Measurements from ENCODE around the gene LINC01488.
A peak's percentile ranks its signal among the peaks of the same experiment; 100 is the strongest.

The LINC01488 gene

DNA sequence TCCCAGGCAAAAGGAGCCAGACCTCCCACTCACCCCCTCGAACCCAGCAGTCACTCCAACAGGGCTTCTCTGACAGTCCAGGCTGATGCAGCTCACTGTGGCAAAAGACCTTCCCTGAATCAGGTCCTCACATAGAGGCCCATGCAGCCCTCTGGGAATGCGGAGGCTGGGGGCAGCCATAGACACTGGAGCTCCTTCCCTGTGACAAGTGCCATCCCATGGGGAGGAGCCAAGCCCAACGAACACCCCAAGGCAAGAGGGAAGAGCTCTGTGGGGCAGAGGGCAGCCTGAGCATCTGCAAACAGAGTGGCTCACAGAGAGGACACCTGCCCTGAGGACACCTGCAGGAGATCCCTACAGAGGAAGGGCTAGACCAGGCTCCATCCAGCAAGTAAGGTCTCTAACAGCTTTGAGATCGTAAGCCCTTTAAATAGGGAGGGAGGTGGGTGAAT, at the start of gene LINC01488:
Gene LINC01488 (plus strand): TSS at position 271 of the 452 bp plus-strand sequence.
- no peak for DNase-seq (ENCODE audit: low read depth)

DNA sequence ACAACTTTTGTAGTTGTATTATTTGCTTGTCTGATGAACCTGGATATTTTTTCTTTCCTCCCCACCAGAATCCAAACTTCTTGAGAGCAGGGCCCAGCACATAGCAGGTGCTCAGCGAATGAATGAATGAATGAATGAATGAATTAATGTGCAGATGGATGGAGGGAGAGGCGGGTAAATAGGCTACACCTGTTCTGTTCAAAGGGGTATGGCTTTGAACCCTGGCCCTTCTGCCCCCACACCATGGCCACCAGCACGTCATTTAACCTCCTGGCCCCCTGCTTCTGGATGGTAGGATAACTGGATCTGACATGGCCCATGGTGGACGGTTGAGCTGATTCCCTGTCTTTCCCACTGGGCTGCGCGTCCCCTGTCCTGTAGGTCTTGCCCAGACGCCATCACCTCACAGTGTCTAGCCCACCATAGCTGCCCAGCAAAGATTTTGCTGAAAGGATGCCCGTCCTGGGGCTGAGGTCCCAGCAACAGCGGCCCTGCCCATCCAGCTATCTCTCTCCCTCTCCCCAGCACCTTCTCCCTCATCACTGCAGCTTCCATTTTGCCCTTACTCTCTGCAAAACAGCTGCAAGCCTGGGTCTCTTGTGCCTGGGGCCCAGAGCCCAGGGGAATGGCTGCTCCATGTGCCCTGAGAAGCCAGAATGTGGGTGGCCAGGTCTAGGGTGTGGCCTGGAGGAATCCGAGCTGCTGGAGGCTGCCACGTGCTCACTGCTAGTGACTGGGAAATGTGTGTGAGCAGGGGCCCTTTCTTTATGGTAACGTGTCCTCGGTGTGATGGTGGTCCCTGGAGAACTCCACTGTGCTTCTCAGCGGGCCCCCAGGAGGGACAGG, 49.3 kb upstream of the LINC01488 start:
- DNase-seq (ENCODE audit: low read depth) = no peak

DNA sequence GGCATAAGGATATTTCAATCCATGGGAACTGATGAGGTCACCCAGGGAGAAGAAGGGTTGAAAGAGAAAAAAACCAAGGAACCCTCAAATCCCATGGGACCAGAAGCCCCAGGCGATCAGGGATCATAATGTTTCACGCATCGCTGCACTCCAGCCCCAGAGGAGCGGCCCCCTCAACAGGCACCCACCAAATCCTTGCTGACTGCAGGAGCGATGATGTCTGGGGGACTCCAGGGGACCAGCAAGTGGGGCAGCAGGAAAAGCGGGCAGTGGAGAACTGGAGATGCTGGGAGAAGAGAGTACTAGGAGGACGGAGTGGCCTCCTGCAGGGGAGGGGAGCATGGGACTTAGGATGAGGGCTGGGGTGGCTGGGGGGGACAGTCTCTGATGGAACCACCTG, 47.7 kb upstream of the LINC01488 start:
- DNase-seq (ENCODE audit: low read depth) = no peak

DNA sequence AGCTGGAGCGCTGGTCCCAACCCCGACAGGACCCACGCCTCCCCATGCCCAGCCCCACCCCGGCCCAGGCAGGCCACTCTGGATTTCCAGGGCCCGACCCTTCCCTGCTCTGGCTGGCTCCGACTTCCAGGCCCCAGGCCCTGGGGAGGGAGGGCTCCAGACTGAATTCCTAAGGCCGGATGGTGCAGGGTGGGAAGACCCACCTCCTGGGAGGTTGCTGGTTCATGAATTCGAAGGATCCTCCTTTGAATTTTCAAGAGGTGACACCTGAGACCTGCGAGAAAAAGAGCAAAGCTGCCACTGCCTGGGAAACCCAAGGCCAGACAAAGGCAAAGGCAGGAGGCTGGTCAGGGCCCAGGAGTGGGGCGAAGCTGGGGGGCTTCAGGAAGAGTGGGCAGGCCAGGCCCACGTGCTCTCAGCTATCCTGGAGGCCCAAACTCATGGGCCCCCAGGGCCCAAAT, 47.0 kb upstream of the LINC01488 start:
- no peak for DNase-seq (ENCODE audit: low read depth)

DNA sequence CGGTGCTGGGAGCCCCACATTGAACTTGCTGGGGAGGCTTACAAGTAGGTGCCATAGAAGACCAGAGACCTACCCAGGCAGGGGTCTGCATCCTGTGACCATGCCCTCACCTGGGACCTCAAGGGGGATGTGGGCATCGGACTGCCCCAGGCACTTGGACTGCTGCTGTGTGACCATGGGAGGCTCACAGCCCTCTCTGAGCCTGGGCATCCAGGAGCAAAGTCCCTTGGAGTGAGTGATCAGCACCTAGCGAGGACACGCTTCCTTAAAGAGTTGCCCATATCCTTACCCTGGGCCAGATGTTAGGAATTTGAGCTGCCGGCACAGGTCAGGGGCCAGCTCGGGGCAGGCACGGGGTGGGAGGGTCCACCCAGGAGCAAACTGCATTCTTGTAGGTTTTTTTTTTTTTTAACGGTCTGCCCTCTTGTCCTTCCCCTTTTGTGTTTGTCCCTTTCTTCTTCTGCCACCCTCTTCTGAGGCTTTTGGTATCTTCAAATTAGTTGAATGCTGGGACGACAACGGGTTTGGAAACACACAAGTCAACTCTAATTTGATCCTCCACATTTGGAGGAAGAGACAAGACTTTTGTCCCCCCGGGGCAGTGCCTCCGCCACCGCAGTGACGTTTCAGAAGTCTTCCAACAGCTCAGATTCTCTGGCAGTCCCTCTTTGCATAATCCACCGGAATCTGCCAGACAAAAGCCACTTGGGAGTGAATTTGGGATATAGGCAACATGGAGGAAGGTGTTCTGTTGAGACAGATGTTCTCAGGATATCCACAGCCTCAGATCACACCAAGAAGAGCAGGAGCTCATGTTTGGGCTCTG, 46.1 kb upstream of the LINC01488 start:
- no peak for DNase-seq (ENCODE audit: low read depth)

DNA sequence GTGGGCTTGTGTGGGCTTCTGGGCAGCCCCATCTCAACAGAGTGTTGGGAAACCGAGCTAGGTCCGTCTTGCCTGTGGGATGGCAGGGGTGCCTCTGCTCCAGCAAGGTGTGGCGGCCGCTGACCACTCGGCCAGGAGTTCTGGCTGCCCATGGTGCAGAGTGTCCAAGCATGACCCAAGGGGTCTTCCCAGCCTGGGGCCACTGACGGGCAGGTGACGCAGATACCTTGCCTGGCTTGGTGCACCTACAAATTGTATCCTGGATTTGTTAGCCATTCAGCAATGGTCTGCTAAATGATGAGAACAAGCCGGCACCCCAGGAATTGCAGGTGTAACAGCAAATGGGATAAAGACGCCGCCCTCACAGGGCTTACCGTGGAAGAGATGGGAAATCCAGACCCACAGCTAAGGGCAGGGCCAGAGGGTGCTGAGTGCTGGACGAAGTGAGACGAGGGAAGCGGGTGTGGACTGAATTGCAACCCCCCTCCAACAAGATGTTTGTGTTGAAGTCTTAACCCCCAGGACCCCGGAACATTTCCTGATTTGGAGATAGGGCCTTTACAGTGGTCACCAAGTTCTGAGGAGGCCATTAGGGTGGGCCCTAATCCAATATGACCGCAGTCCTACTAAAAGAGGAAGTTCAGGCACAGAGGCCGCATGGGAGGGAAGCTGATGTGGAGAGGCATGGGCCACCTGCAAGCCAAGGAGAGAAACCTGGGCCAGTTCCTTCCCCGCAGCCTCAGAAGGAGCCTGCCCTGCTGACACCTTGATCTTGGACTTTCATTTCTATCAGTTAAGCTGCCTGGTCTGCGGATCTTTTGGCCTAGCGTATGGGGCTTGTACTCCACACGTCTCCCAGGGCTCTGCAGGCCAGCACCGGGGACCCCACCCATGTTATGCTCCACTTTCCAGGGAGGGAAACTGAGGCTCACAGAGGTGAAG, 45.2 kb upstream of the LINC01488 start:
- no peak for DNase-seq (ENCODE audit: low read depth)

DNA sequence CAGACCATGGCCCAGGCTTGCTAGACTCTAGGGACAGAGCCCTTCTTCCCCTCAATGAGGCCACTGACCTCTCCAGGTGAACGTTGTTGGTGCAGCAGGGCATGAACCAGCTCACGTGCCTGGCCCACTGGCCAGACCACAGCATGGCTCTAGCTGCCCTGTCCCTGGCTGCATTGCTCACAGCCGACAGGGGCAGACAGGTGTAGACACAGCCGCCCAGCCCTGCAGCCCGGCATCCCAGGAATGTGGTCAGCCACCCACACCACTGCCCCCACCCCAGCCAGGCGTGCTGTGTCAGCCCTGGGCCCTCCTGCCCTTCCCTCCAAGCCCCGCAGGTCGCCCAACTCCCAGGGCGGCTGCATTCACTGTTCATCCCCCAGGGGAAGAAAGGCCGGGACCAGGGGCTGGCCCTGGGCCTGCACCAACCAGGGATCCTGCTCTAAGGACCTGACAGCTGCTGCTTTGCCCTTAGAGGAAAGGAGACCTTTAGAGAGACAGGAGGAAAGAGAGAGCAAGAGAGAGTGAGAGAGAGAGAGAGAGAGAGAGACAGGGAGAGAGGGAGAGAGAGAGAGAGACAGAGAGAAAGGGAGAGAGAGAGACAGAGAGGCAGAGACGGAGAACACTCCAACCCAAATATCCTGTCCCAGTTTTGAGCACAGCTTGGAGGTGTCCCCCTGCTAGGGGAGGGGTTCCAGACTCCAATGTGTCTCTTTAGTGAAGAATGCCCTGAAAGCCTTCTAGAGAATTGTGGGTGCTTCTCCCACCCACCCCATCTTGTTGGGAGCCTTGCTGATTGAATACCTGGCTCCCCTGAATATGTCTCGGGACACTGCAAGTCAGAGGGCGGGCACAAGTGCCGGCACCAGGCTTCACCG, 44.2 kb upstream of the LINC01488 start:
- DNase-seq (ENCODE audit: low read depth) = no peak

DNA sequence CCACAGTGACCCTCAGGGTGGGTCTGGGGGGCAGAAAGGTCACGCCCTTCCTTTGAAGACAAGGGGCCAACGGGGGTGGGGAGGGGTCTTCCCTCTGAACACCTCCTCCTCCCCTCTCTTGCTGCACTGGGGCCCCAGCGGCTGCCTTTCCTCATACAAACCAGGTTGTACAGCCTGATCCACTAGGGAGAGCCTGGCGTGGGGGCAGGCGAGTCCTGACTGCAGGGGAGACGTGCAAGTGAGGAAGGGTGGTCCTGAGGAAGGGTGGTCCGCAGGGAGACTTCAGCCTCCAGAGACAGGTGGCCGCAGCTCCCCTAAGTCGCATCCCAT, 43.6 kb upstream of the LINC01488 start:
- no peak for DNase-seq (ENCODE audit: low read depth)

DNA sequence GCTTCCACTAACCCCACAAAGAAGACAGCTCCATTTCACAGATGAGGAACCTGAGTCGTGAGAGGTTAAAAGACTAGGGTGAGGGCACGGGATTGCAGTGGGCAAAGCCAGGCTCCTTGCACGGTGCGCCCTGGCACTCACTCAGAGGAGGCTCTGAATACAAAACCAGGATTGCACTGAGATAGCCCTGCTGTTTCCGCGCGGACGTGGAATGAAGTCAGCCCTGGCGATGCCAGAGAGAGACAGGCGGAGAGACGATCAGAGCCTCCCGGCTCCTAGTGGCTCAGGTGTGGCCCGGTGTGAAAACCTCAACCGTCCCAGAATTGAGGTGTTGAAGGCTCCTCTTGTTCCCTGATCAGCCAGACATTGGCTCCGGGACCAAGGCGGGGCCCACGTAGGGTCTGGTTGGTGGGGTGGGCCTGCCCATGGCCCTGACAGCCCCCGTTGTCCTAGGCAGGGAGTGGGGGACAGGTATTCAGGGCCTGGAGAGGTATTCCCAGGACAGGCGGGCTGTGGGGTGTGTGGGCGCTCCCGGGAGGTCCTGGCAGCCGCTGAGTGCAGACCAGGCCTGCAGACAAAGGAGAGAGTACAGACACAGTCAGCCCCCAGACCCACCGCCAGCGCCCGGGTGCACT, 43.1 kb upstream of the LINC01488 start:
- no peak for DNase-seq (ENCODE audit: low read depth)

DNA sequence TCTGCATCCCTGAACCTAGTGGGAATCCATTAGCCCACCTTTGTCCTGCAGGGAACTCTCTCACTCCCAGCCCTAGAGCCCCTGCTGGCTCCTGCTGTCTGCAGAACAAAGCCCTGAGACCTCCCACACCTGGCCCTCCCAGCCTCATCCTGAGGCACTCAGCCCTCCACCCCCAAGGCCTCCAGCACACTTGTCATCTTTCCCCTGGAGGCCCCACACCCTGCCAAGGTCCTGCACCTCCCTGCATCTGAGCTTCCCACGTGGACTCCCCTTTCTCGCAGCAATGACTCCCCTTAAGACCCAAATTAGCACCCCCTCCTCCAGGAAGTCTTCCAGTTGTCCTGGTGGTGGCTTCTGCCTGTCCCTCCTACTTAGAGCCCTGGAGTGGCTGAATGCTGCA, 42.3 kb upstream of the LINC01488 start:
- DNase-seq (ENCODE audit: low read depth) = no peak

DNA sequence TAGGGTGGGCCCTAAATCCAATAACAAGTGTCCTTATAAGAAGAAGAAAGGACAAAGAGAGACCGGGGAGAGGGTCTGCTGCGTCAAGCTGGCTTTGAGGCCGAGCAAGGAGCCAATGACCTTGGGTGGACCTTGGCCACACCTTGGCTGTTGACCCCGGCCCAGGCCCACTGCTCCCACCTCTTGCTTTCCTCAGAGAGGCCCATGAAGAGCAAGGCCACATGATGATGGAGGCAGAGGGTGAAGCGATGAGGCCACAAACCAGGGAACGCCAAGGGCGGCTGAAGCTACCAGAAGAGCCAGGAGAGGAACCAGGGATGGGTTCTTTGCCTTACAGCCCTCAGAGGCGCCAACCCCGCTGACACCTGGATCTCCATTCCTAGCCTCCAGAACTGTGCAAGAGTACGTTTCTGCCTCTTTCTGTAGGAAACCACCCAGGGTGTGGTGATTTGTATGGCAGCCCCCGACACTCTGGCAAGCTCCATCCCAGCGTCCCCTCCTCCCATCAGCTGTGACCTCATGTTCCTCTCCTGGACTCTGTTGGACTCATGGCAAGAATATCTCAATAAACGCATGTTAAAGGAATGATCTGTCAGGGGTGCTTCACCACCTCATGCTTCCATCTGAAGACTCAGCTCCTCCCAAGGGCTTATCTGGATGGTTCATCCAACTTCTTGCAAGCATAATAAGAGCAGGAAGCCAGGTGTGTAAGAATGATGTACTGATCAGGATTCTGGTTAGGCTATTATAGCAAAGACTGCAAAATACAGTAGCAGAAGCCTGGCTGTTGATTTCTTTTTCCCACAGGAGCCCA, 41.6 kb upstream of the LINC01488 start:
- no peak for DNase-seq (ENCODE audit: low read depth)

DNA sequence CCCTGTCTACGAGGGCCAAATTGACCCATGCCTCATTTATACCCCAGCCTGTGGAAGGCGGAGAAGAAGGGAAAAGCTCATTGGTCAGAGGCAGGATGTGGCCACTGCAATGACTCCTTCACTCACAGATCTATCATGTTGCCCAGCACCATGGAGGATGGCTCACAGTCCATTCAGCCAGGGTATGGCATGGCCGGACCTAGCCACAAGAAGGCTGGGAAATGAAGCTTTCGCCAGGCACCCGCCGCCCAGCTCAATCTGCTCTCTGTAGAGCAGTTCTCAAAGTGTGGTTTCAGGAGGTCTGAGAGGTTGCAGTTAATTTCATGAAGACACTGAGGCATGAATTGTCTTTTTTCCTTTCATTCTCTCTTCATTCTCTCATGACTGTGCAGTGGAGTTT, 40.6 kb upstream of the LINC01488 start:
- DNase-seq (ENCODE audit: low read depth) = no peak

DNA sequence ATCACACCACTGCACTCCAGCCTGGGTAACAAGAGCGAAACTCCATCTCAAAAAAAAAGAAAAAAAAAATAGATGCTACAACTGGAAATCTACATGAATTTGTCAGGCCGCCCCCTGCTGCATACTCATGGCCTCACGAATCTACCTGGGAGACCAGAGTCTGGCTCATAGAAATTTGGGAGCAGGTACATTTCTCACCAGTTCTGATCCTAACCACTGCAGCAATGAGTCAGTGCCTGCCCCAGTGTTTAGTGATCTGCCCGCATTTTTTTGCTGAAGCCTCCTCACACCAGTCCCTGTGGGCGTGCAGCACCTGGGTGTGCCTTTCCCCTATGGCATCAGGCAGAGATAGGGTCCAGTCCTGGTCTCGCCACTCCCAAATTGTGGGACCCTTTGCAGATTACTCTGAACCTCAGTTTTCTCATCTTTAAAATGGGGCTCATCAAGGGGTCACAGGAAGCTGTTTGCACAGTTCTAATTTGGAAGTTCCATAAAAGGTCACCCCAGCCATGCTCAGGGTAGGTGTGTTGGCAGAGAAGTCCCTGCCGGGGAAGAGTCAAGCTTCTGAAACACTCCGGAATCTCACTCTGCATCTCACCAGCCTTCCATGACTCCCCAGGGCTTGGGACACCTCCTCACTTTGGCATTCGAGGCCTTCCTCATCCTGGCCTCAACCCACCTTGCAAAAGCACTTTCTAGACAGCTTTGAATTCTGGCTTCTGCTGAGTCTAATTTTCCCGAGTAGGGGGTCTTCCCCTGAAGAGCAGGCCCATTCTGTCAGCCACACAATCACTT, 39.3 kb upstream of the LINC01488 start:
- DNase-seq (ENCODE audit: low read depth) = no peak

DNA sequence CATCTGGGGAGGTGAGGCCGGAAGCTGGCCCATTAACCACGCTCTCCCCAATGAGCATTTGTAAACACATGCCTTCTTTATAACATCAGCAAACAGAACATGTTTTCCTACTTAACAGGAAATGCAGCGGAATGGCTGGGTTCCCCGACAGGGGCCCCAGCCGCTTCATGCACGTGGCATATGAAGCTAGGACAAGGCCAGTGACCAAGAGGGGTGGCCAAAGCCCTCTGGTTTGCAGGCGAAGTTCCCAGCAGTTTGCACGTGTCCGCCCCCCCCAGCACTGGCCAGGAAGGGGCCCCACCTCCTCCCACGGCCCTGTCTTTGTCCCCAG, 38.7 kb upstream of the LINC01488 start:
- DNase-seq (ENCODE audit: low read depth) = peak; percentile 69

DNA sequence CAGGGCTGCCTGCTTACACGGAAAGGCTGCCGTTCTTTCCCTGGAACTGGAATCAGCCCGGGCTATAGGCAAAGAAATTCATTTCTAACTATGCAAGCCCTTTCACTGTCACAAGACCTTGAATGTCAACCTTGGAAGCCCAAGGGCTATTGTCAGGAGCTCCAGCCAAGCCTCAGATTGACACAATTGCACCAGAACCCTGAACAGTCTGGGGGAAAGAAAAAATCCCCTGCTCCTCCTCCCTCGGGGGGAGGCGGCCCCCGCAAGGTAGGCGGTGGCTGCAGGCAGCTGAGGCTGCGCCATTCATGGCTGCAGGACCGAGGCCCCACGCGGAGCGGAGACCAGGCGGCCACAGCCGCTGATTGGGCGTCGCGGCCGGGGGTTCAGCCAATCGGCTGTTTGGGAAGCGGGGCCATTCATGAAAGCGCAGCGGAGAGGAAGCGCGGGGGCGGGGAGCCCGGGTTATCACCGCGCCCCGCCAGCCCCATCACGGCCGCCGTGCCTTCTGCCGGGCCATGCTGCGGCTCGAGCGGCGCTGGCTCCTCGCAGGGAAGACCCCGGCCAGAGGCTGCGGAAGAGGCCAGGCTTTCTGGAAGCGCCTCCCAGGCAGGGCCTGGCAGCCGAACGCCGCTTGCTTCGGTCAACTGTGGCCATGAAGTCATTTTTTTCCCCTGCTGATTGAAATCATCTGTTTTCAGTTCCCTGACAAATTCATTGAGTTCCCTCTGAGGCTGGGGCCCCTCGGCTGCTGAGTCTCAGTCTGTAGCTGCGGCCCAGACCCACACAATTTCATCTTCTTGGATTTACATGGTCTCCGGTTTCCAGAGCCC, 38.1 kb upstream of the LINC01488 start:
- peak; percentile 79 for DNase-seq (ENCODE audit: low read depth)

DNA sequence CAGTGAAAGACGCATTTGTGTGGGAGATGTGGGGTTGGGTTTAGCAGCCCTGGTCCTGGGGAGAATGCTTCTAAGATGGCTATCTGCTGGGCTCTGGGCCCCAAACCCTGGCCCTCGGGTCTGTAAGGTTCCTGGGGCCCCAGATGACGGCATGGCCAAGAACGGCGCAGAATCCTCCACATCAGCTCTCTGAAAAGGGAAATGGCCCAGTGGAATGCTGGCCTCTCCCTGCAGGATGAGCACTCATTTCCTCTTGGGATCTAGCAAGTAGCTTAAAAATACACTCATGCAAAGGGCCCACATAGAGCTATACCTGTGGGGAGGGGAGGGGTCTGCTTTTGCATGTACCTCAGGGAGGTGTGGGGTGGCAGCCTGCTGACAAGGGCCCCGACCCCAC, 37.5 kb upstream of the LINC01488 start:
- DNase-seq (ENCODE audit: low read depth) = no peak

DNA sequence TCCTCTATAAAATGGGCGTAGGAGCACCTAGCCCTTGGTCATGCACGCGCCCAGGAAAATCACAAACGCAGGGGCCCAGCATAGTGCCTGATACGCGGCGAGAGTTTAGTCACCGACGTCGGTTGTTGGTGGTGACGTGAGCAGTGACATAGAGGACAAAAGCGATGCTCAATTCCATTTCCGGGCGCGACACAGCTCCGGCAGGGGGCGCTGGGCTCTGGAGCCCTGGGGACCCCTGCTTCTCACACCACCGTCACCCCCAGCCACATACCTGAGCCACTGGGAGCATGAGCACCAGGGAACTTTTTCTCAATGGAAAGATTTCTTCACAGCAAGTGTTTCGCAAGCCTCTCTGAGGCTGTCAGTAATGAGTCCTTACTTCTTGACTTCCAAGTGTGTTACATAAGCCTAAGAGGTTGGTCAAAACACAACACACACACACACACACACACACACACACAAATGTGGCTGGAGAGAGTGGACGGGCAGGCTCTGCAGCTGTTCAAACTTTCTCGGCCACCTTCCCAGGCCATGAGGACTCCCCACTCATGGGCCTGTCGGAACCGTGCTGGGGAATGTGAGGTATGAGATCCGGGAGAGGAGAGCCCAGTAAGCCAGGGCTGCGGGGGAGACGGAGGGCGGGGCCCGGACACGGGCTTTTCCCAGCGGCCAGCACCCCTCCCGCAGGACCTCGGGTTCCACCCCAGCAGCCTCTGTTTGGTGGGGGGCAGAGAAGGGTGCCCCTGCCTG, 36.9 kb upstream of the LINC01488 start:
- DNase-seq (ENCODE audit: low read depth) = peak; percentile 97

DNA sequence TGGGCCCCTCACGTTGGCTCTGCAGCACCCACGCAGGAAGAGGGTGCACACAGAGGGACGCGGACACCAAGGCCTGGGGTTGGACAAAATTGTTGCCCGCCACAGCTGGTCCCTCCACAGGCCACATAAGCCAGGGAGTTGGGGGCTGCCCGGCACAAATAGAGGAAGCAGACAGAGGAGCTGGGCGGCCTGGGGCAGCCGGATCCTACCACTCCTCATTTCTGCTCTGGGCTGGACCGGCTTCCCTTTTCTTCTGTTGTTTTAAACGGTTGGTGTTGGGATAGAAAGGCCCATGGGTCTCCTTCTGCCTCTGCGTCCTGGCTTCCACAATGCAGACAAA, 36.4 kb upstream of the LINC01488 start:
- DNase-seq (ENCODE audit: low read depth) = no peak

All from GM04503 (cell line).